Glutamatergic neuron (in vitro differentiated cells): Measurements from ENCODE around the gene ITGA2. TPM values are rescaled to one million over a fixed set of nuclear protein-coding genes. Genes with fewer than 3 reads are reported as not detected.

Source experiments
- DNase-seq: peaks from one replicate; pipeline ENCODE4 v3.0.0; 2022
- H3K27ac Mint-ChIP-seq: one replicate; pipeline ENCODE4 v1.8.0; 2020; ENCODE audit warnings: mild to moderate bottlenecking, mixed read lengths, inconsistent platforms; ENCODE audit not compliant: unreplicated experiment
- H3K27me3 Mint-ChIP-seq: one replicate; pipeline ENCODE4 v1.8.0; 2020; ENCODE audit warnings: mild to moderate bottlenecking, moderate library complexity, mixed read lengths, inconsistent platforms; ENCODE audit not compliant: unreplicated experiment
- H3K36me3 Mint-ChIP-seq: one replicate; pipeline ENCODE4 v1.8.0; 2020; ENCODE audit warnings: mild to moderate bottlenecking, mixed read lengths, inconsistent platforms; ENCODE audit not compliant: unreplicated experiment
- H3K4me1 Mint-ChIP-seq: one replicate; pipeline ENCODE4 v1.8.0; 2020; ENCODE audit warnings: mild to moderate bottlenecking, low read depth, mixed read lengths, inconsistent platforms; ENCODE audit not compliant: unreplicated experiment
- H3K4me3 Mint-ChIP-seq: one replicate; pipeline ENCODE4 v1.8.0; 2020; ENCODE audit warnings: mild to moderate bottlenecking, mixed read lengths, inconsistent platforms; ENCODE audit not compliant: unreplicated experiment
- H3K9me3 Mint-ChIP-seq: one replicate; pipeline ENCODE4 v1.8.0; 2020; ENCODE audit warnings: mild to moderate bottlenecking, moderate library complexity, mixed read lengths, inconsistent platforms; ENCODE audit not compliant: unreplicated experiment
- total RNA-seq: library from RNA; stranded (reverse); fragmentation: NEBNext Ultra II Directional; extraction: Animal tissue kit (Norgen Biotek cat#: 25700); gene quantifications from one replicate; pipeline ENCODE4 v1.2.1, GENCODE V29; 2021; ENCODE audit not compliant: unreplicated experiment
- TF ChIP-seq, protein P1 (sequence below): fragments of 200-600 bp; sonication (generic); IDR thresholded peaks from one replicate; pipeline ENCODE4 v1.5.0; 2021; ENCODE audit not compliant: partially characterized antibody, unreplicated experiment

Gene ITGA2
- total RNA-seq, 1 donor from 2014 or later, result not detected

DNA sequence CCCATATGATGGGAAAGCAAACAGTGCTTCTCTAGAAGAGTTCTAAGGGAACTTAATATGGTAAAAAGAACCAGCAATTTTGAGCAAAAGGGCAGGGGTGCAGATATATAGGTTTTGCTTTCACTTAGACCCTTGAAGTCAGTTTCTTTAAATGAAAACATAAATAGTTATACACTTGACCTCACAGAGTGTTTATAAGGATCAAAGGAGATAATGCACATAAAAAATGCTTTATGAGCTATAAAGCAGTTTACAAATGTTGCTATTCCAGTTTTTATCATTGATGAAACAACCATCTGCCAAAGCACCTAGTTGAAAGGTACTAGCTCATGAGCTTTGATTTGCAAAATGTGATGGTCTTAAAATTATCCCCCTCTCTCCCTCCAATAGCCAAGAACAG is 45.7 kb downstream of the ITGA2 start:
- Mint-ChIP-seq H3K27ac (no peak overlapping the region), H3K4me1 (no peaks in the 10 kb centered on the region), H3K9me3 (no peaks in the 10 kb centered on the region), H3K36me3 (no peaks in the 10 kb centered on the region), H3K27me3 (no peaks in the 10 kb centered on the region), H3K4me3 (no peak overlapping the region)
- TF ChIP-seq, protein P1, sequence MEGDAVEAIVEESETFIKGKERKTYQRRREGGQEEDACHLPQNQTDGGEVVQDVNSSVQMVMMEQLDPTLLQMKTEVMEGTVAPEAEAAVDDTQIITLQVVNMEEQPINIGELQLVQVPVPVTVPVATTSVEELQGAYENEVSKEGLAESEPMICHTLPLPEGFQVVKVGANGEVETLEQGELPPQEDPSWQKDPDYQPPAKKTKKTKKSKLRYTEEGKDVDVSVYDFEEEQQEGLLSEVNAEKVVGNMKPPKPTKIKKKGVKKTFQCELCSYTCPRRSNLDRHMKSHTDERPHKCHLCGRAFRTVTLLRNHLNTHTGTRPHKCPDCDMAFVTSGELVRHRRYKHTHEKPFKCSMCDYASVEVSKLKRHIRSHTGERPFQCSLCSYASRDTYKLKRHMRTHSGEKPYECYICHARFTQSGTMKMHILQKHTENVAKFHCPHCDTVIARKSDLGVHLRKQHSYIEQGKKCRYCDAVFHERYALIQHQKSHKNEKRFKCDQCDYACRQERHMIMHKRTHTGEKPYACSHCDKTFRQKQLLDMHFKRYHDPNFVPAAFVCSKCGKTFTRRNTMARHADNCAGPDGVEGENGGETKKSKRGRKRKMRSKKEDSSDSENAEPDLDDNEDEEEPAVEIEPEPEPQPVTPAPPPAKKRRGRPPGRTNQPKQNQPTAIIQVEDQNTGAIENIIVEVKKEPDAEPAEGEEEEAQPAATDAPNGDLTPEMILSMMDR, result no peak
- DNase-seq, result no peak

DNA sequence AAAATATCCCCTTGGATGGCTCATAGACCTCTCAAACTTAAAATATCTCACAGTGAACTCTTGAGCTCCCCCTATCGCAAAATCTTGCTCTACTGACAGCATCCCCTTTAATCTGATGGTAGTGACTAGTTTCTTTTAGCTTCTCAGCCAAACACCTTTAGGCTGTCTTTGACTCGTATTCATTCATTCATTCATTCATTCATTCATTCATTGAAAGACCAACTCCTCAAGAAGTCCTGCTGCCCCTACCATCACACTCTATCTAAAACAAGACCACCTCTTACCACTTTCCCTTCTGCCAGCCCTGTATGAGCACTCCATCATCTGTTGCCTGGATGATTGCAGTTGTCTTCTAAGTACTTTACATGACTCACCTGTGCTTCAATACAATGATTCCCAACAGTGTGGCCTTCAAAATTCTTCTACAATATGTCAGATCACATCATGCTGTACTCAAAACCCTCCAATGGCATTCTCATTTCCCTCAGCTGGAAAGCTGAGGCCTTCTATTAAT is 46.8 kb downstream of the ITGA2 start:
- DNase-seq, result no peak
- TF ChIP-seq, protein P1, result peak; percentile 61
- no peaks in the 10 kb centered on the region for H3K27me3 Mint-ChIP-seq
- H3K36me3 Mint-ChIP-seq, result no peaks in the 10 kb centered on the region
- no peaks in the 10 kb centered on the region for H3K9me3 Mint-ChIP-seq
- no peak overlapping the region for H3K4me3 Mint-ChIP-seq
- no peaks in the 10 kb centered on the region for H3K4me1 Mint-ChIP-seq
- H3K27ac Mint-ChIP-seq, result no peak overlapping the region

DNA sequence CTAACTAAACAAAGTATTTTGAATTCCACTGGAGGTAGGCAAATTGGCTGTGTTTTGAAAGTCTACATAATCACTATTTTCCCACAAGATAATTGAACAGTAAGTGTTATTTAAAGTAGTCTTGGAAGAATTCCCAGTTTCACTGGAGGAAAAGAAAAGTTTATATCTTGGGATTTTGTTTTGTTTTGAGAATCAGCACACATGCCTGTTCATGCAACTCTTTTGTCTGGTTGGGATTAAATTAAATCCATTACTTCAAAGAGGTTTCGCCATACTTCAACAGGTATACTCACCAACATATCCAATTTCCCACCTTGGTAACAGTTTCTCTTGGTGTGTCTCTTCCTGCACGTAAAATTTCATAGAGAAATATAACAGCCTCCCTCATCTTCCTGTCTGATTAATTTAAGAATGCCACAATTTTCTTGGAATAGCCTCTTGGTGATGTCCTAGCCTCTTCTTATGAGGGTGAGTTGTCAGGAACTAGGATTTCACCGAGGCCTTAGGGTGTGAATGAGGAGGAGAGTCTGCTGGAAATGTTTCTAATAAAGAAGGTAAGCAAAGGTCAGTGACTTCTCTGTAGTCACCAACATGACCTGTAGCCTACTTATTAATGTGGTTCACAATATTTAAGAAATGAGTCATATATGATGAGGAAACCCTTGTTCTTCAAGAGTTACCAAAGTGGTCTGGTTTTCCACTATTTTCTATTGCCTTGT is 48.1 kb downstream of the ITGA2 start:
- Mint-ChIP-seq H3K27ac (no peak overlapping the region), H3K4me1 (no peaks in the 10 kb centered on the region), H3K27me3 (no peaks in the 10 kb centered on the region), H3K9me3 (no peaks in the 10 kb centered on the region), H3K36me3 (no peaks in the 10 kb centered on the region), H3K4me3 (no peak overlapping the region)
- no peak for DNase-seq
- TF ChIP-seq, protein P1, result no peak

DNA sequence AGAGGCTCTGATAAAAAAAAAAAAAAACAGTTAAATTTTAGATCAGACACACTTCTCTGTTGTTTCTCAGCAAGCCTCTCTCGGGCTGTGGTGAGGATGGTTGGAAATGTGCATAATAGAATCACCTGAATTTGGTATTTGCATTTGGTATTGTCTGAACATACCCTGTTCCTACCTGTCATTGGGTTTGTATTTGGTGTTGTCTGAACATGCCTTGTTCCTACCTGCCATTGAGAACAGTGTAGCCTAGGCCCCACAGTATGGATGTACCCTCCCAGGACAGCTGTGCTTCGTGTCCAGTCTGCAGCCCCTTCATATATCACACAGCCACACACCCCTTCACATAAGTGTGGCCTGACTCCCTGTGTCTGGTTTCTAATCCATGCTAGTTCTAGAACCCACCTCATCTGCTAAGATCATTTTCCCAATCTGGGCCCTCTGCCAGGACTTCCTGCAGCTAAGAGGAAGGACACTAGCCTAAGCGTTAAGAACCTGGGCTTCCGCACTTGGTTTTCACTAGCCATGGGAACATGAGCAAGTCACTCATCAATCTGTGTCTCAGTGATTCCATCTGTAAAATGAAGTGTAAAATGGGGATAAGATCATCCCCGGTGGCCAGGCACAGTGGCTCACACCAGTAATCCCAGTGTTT is 49.2 kb downstream of the ITGA2 start:
- Mint-ChIP-seq H3K36me3 (no peaks in the 10 kb centered on the region), H3K27ac (no peak overlapping the region), H3K27me3 (no peaks in the 10 kb centered on the region), H3K9me3 (no peaks in the 10 kb centered on the region), H3K4me3 (no peak overlapping the region), H3K4me1 (no peaks in the 10 kb centered on the region)
- no peak for DNase-seq
- TF ChIP-seq, protein P1, result no peak

DNA sequence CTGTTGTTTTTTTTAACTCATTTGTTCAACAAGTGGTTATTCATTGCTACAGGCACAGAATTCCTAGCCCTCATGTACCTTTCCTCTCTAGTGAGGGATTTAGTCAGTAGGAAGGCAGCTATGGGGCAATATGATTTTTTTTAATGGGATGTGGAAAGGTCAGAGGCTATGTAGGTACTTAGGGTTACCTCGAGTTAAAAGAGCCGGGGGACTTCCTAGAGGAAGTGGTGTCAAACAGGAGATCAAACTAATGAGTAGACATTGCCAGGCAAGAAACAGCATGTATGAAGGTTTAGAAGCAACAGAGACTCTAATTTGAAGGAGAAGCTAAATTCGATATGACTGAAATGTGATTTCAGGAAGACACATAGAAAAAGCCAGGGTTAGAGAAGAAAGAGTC is 50.7 kb downstream of the ITGA2 start:
- DNase-seq, result no peak
- H3K27ac Mint-ChIP-seq, result no peak overlapping the region
- no peak overlapping the region for H3K4me3 Mint-ChIP-seq
- TF ChIP-seq, protein P1, result no peak
- no peaks in the 10 kb centered on the region for H3K36me3 Mint-ChIP-seq
- no peaks in the 10 kb centered on the region for H3K27me3 Mint-ChIP-seq
- no peaks in the 10 kb centered on the region for H3K9me3 Mint-ChIP-seq
- H3K4me1 Mint-ChIP-seq, result no peaks in the 10 kb centered on the region
